Heart left ventricle (tissue), 16 donors: ENCODE data around the gene SH3GLB1. TPM values are rescaled to one million over a fixed set of nuclear protein-coding genes. Genes with fewer than 3 reads are reported as not detected.
A peak's percentile ranks its signal among the peaks of the same experiment; 100 is the strongest.
"Not testable (repeated sequence)": the region's sequence is repeated elsewhere in the genome, so short reads cannot be mapped to it uniquely, and the experiment has no call there.

ENCODE experiments used
- ATAC-seq, 4 donors: fragments of 200-7000 bp; cut with Tn5 transposase; one replicate each; pipeline ENCODE4 v1.9.1; 2020 to 2022; ENCODE audit warnings: moderate library complexity in 4 of 4, mild to moderate bottlenecking in 3 of 4, moderate number of reproducible peaks in 1 of 4
- DNase-seq, 5 donors: peaks; one replicate each; pipeline ENCODE4 v3.0.0-alpha.2; 2020
- H3K27ac ChIP-seq, 12 donors: fragments of 200-600 bp; sonication (generic) in 4 of 12; one replicate each; pipeline versions ENCODE4 v1.5.0 to v1.8.0; 2016 to 2022; ENCODE audit warnings: mild to moderate bottlenecking in 2 of 12
- H3K27me3 ChIP-seq, 9 donors: fragments of 200-600 bp; sonication (generic) in 2 of 9; one replicate each; pipeline versions ENCODE4 v1.5.1 to v1.8.0; 2016 to 2022; ENCODE audit warnings: mild to moderate bottlenecking in 3 of 9
- H3K36me3 ChIP-seq, 9 donors: fragments of 200-600 bp; sonication (generic) in 2 of 9; one replicate each; pipeline versions ENCODE4 v1.5.0 to v1.8.0; 2018 to 2022; ENCODE audit warnings: mild to moderate bottlenecking in 2 of 9
- H3K4me1 ChIP-seq, 12 donors: fragments of 200-600 bp; sonication (generic) in 4 of 12; one replicate each; pipeline versions ENCODE4 v1.5.0 to v1.8.0; 2016 to 2022; ENCODE audit warnings: mild to moderate bottlenecking in 3 of 12
- H3K4me3 ChIP-seq, 12 donors: fragments of 200-600 bp; sonication (generic) in 4 of 12; one replicate each; pipeline versions ENCODE4 v1.5.0 to v1.8.0; 2017 to 2022; ENCODE audit warnings: mild to moderate bottlenecking in 9 of 12, moderate library complexity in 4 of 12
- H3K9me3 ChIP-seq, 12 donors: fragments of 200-600 bp; sonication (generic) in 4 of 12; one replicate each; pipeline versions ENCODE4 v1.5.0 to v1.8.0; 2016 to 2022; ENCODE audit warnings: mild to moderate bottlenecking in 1 of 12
- POLR2A ChIP-seq, 2 donors: fragments of 450-650 bp; IDR thresholded peaks; one replicate each; pipeline ENCODE4 v1.6.1; 2017; ENCODE audit warnings: antibody characterized with exemption in 2 of 2, mild to moderate bottlenecking in 2 of 2, moderate library complexity in 2 of 2
- WGBS, 4 donors: extraction: QIAGEN DNeasy Blood & Tissue Kit in 2 of 4; methylation state at CpG; one replicate each; pipeline versions ENCODE4 v1.1.5 to v1.1.7; 2013 to 2018; 5-methylcytosine and 5-hydroxymethylcytosine counted together
- intact Hi-C, 10 donors: fragments of 100-400 bp; cut with DNase I; formaldehyde crosslinking; loops; one replicate each; pipeline versions ENCODE4 v1.11.1 to v1.14.2; 2022
- polyA plus RNA-seq, 2 donors: library from polyadenylated mRNA; stranded (reverse); fragments of 200-250 nt; gene quantifications; one replicate each; pipeline ENCODE4 v1.2.3, GENCODE V29; 2013
- total RNA-seq, 9 donors: library from RNA; depleted of rRNA in 2 of 9; stranded (reverse); fragments of >200 nt in 2 of 9; fragmentation: NEBNext Ultra II Directional in 3 of 9; extraction: Animal tissue kit (Norgen Biotek cat#: 25700) in 3 of 9; gene quantifications; one replicate each; pipeline versions ENCODE4 v1.1.0 to v1.2.4, GENCODE V29; 2016 to 2023
- TF ChIP-seq, protein P1 (sequence below), 12 donors: fragments of 200-600 bp; sonication (generic) in 4 of 12; IDR thresholded peaks; one replicate each; pipeline versions ENCODE4 v1.5.0 to v1.8.0; 2018 to 2022; ENCODE audit warnings: antibody characterized with exemption in 12 of 12, mild to moderate bottlenecking in 5 of 12
- donor health status: ischemic (EF 13 %, LVEDD 7.1; RV severe dilation, severe dysfunction).
- donor health status: healthy with polysubstance abuse.
- donor health status: DM: no; HTN: yes; CAD: no.
- donor health status: DM: no; HTN: no; CAD: no.
- donor health status: ischemic (EF 25% LVEDD 6.9; RV normal size, moderate dysfunction).
- donor health status: ischemic (EF 25% LVEDD 5.7; RV mildly dilated, moderate dysfunction).
- donor health status: healthy.
- donor health status: DM: yes; HTN: yes; CAD: no.
- donor health status: ischemic (EF 35%, LVEDD 5.7; RV mildly dilated, moderate dysfunction).
- donor health status: nonischemic (EF 11% LVEDD 7.7; RV severe dilation, severe dysfunction).
- donor health status: DM: yes; HTN: yes; CAD: no.
- donor health status: PGD.
- donor health status: ischemic (EF 29% LVEDD 5.4; RV normal size, mild dysfunction).
- donor health status: nonischemic (EF 23%, LVEDD 6.1; RV moderate dilation, normal function).

Gene SH3GLB1
- total and polyA plus RNA-seq, 11 donors = 26.3 to 203 (median 125) TPM

DNA sequence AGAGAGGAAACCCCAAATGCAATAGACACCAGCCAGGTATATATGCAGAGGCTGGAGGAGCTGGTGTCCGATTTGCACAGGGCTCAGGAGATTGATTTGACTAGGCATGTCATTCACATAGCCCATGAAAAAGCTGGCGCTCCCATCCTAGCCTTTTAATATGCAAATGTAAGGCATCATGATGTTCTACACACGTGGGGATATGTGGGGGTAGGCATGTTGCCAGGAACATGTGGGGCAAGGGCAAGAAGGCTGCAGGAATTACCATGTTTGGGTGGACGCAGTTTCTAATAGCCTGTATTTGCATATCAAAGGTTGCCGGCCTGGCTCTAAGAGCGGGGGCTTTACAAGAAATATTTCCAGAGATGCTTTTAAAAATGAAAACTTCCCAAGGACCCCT is 11.7 kb upstream of the SH3GLB1 start:
- Histone ChIP-seq H3K4me3 (no peak overlapping the region), H3K27ac (no peak overlapping the region), H3K36me3 (no peaks in the 10 kb centered on the region), H3K27me3 (no peaks in the 10 kb centered on the region), H3K9me3 (no peaks in the 10 kb centered on the region), H3K4me1 (no peaks in the 10 kb centered on the region)
- 63 to 78% (median 69%) methylated on average over 6 of the region's 6 CpGs for WGBS, 4 donors
- ATAC-seq = no peak
- no peak for DNase-seq
- TF ChIP-seq, protein P1, sequence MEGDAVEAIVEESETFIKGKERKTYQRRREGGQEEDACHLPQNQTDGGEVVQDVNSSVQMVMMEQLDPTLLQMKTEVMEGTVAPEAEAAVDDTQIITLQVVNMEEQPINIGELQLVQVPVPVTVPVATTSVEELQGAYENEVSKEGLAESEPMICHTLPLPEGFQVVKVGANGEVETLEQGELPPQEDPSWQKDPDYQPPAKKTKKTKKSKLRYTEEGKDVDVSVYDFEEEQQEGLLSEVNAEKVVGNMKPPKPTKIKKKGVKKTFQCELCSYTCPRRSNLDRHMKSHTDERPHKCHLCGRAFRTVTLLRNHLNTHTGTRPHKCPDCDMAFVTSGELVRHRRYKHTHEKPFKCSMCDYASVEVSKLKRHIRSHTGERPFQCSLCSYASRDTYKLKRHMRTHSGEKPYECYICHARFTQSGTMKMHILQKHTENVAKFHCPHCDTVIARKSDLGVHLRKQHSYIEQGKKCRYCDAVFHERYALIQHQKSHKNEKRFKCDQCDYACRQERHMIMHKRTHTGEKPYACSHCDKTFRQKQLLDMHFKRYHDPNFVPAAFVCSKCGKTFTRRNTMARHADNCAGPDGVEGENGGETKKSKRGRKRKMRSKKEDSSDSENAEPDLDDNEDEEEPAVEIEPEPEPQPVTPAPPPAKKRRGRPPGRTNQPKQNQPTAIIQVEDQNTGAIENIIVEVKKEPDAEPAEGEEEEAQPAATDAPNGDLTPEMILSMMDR (IDR thresholded peaks at IDR 0.05) = no peak
- TF ChIP-seq POLR2A (IDR thresholded peaks at IDR 0.05) = no peak
- intact Hi-C loops = loop anchor here in 4 of 10 donors (5.0 to 10.0 kb wide), 3 partner anchors 185 to 218 kb away; no protein-coding TSS in a partner anchor

DNA sequence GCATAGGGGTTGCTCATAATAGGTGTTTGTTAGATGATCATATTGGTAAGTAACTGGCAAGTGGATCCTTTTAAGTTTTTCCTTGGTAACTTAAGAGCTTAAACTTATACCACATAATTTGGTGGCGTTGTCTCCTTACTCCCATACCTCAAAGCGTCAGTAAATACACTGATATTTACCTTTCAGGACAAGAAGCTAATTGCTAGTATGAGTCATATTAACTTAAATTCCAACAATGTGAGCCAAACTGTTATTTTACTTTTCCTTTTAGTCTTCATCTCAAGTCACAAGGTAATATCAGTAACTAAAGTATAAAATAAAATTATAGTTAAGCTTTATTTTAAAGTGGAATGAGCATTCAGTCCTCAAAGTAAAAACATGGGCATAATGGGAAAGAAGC is 9.0 kb upstream of the SH3GLB1 start:
- DNase-seq = no peak
- H3K27ac ChIP-seq = no peak overlapping the region
- 92 to 97% (median 95%) methylated on average over 2 of the region's 2 CpGs for WGBS, 4 donors
- H3K27me3 ChIP-seq = no peaks in the 10 kb centered on the region
- H3K4me1 ChIP-seq = no peaks in the 10 kb centered on the region
- no peak for ATAC-seq
- H3K9me3 ChIP-seq = no peaks in the 10 kb centered on the region
- H3K4me3 ChIP-seq = no peak overlapping the region
- TF ChIP-seq POLR2A (IDR thresholded peaks at IDR 0.05) = no peak
- TF ChIP-seq, protein P1 (IDR thresholded peaks at IDR 0.05) = no peak
- intact Hi-C loops = loop anchor here in 4 of 10 donors (10.0 kb wide), 2 partner anchors 211 to 221 kb away; no protein-coding TSS in a partner anchor
- no peaks in the 10 kb centered on the region for H3K36me3 ChIP-seq

DNA sequence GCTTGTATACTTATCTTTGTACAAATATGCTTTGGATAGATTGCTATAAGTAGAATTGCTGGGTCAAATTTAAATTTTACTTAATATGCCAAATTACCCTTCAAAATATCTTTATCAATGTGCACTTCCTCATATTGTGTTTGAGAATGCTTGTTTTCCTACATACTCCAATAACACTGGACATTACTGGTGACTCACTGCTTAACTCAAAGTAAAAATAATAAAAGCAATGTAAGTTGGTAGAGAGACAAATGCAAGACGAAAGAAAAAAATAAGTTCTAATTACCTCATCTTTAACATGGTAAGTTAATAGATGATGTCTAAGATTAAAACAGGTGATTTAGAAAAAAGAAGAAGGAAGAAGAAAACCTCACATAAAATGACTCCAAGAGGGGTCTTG is 7.9 kb upstream of the SH3GLB1 start:
- no peak for ATAC-seq
- intact Hi-C loops = loop anchor here in 4 of 10 donors (10.0 kb wide), 2 partner anchors 212 to 222 kb away; no protein-coding TSS in a partner anchor
- no peaks in the 10 kb centered on the region for H3K4me1 ChIP-seq
- H3K4me3 ChIP-seq = no peak overlapping the region
- 70 to 84% (median 75%) methylated on average over 1 of the region's 1 CpG for WGBS, 4 donors
- no peak for TF ChIP-seq POLR2A (IDR thresholded peaks at IDR 0.05)
- H3K27me3 ChIP-seq = no peaks in the 10 kb centered on the region
- no peaks in the 10 kb centered on the region for H3K36me3 ChIP-seq
- no peaks in the 10 kb centered on the region for H3K9me3 ChIP-seq
- no peak for DNase-seq
- no peak overlapping the region for H3K27ac ChIP-seq

DNA sequence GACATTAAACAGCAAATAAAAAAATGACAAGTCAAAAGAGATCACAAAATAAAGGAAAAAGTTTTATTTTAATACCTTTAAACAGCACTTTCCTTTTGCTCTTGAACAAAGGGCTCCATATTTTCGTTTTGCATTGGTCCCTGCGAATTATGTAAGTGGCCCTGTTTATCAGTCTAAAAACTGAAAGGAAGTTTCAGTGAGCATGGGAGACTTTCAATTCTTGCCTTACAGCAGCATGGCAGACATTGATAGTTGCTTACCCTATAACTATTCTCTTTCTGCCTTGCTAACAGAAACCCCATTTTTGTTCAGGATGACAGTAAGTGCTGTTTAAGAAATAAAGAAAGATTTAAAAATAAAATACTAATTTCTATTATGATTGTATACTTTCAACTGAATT is 5.2 kb upstream of the SH3GLB1 start:
- WGBS, 4 donors = 70 to 84% (median 79%) methylated on average over 2 of the region's 2 CpGs
- no peak overlapping the region for H3K4me3 ChIP-seq
- no peak for DNase-seq
- no peaks in the 10 kb centered on the region for H3K36me3 ChIP-seq
- no peaks in the 10 kb centered on the region for H3K27me3 ChIP-seq
- no peak for TF ChIP-seq POLR2A (IDR thresholded peaks at IDR 0.05)
- TF ChIP-seq, protein P1 (IDR thresholded peaks at IDR 0.05) = no peak
- peaks cover 0 to 11% (median 3%) of the 10 kb centered on the region in 12 donors for H3K4me1 ChIP-seq
- ATAC-seq = no peak
- H3K9me3 ChIP-seq = no peaks in the 10 kb centered on the region
- intact Hi-C loops = loop anchor here in 4 of 10 donors (10.0 kb wide), 2 partner anchors 214 to 224 kb away; no protein-coding TSS in a partner anchor
- no peak overlapping the region for H3K27ac ChIP-seq

DNA sequence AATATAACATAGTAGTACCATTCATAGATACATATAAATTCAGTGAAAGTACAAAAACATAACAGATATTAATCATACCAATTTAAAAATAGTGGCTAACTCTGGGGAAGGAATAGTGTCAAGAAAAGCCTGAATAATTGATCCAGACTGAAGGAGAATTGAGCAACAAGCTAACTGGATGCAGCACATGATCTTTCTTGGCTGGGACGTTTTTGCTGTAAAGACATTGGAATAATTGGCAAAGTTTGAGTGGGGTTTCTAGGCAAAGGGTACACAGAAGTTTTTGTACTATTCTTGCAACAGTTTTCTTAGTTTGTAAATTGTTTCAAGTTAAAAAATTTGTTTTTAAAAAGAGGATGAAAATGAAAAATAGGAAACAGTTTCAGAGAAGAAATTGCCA is 2.6 kb upstream of the SH3GLB1 start:
- H3K27me3 ChIP-seq = no peaks in the 10 kb centered on the region
- 71 to 82% (median 78%) methylated on average over 1 of the region's 1 CpG for WGBS, 4 donors

DNA sequence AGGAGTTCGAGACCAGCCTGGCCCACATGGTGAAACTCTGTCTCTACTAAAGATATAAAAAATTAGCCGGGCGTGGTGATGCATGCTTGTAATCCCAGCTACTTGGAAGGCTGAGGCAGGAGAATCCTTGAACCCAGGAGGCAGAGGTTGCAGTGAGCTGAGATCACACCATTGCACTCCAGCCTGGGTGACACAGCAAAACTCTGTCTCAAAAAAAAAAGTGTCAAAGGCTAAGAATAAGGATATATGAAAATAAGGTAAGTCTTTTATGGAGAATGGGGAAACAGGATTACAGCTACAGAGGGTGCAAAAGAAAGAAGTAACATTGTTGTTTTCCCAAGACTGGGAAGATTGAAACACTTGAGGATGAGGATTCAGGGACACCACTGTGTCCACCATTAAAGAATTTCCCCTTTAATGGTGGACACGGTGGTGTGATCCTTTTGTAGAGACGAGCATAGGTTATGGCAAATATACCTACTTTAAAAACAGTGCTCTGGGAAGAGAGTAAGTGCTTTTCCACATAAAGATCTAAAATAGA is 1.4 kb upstream of the SH3GLB1 start:
- not testable (repeated sequence) for DNase-seq, H3K36me3 ChIP-seq, H3K9me3 ChIP-seq, ATAC-seq, H3K27me3 ChIP-seq
- Histone ChIP-seq H3K4me3 (peak overlapping the region in 5 of 12 donors; percentile 76 to 96 (median 89)), H3K27ac (peak overlapping the region in 5 of 12 donors; percentile 98 to 100 (median 99)), H3K4me1 (peaks cover 0 to 35% (median 21%) of the 10 kb centered on the region in 12 donors)
- intact Hi-C loops = loop anchor here in 8 of 10 donors (5.0 to 10.0 kb wide), 9 partner anchors 39 to 1128 kb away; partner anchors contain the start of genes HS2ST1 (in 6 of the 8), SELENOF (in 6 of the 8) and ODF2L (in 2 of the 8)
- WGBS, 4 donors = 90 to 95% (median 94%) methylated on average over 5 of the region's 5 CpGs

More for the DNA sequence above, 2.6 kb upstream of the SH3GLB1 start:
- DNase-seq (no peak), ATAC-seq (no peak)
- TF ChIP-seq, protein P1 (IDR thresholded peaks at IDR 0.05) = no peak
- no peak for TF ChIP-seq POLR2A (IDR thresholded peaks at IDR 0.05)
- H3K36me3 ChIP-seq = no peaks in the 10 kb centered on the region
- peaks cover 0 to 22% (median 9%) of the 10 kb centered on the region in 12 donors for H3K4me1 ChIP-seq
- intact Hi-C loops = loop anchor here in 8 of 10 donors (5.0 to 10.0 kb wide), 9 partner anchors 41 to 1127 kb away; partner anchors contain the start of genes HS2ST1 (in 6 of the 8), SELENOF (in 6 of the 8) and ODF2L (in 2 of the 8)
- no peak overlapping the region for H3K27ac ChIP-seq
- H3K9me3 ChIP-seq = no peaks in the 10 kb centered on the region
- no peak overlapping the region for H3K4me3 ChIP-seq
